ENCODE data around the gene TMTC2. TPM values are rescaled to one million over a fixed set of nuclear protein-coding genes. Genes with fewer than 3 reads are reported as not detected.

The TMTC2 gene
- total and polyA plus RNA-seq, 10 of the 15 experiments (the other 5 are each of a cell fraction or from before 2014, with no cell fraction given): 0.14 to 9.7 (median 1.2) TPM

DNA sequence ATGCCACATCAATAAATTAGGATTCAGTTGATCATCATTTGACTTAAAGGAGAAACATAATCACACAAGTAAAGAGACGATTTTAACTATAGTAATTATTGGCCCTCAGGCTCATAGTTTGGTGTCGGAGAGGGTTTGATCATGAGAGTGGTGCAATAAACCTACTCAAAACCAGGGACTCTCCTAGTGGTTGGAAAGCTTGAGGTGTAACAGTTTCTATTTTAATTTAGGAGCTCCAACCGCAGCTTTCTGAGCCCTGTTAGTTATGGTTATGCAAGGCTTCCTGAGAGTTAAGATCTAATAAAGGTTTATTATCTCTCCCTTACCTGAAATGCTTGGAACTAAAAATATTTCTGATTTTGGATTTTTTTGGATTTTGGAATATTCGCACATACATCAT is 36.4 kb downstream of the TMTC2 start:
- Histone ChIP-seq H3K4me2 (ENCODE audit: control insufficient read depth, insufficient read depth) (no peak overlapping the region), H3K27me3 (replicated peaks in 1 of 2; ENCODE audit: control insufficient read depth in 2 of 2, insufficient read depth in 2 of 2, low read length in 1 of 2) (no peaks in the 10 kb centered on the region), H3K4me3 (no peak overlapping the region), H3K9me3 (replicated peaks; ENCODE audit: control insufficient read depth, insufficient read depth, low read length) (no peaks in the 10 kb centered on the region; the same call in 2 of the 3 replicates), H3K9ac (ENCODE audit: control insufficient read depth, insufficient read depth, low read length) (no peak overlapping the region), H4K20me1 (ENCODE audit: control insufficient read depth, insufficient read depth) (no peaks in the 10 kb centered on the region), H3K79me2 (ENCODE audit: control insufficient read depth, insufficient read depth, low read length) (no peaks in the 10 kb centered on the region), H2AFZ (ENCODE audit: control insufficient read depth, low read depth, low read length) (no peak overlapping the region), H3K27ac (ENCODE audit: control insufficient read depth, insufficient read depth) (no peak overlapping the region), H3K4me1 (ENCODE audit: control insufficient read depth, insufficient read depth, low read length) (no peaks in the 10 kb centered on the region), H3K36me3 (ENCODE audit: control insufficient read depth in 2 of 2, insufficient read depth in 2 of 2, low read length in 1 of 2) (no peaks in the 10 kb centered on the region)
- FAIRE-seq: no peak
- TF ChIP-seq, protein P1, sequence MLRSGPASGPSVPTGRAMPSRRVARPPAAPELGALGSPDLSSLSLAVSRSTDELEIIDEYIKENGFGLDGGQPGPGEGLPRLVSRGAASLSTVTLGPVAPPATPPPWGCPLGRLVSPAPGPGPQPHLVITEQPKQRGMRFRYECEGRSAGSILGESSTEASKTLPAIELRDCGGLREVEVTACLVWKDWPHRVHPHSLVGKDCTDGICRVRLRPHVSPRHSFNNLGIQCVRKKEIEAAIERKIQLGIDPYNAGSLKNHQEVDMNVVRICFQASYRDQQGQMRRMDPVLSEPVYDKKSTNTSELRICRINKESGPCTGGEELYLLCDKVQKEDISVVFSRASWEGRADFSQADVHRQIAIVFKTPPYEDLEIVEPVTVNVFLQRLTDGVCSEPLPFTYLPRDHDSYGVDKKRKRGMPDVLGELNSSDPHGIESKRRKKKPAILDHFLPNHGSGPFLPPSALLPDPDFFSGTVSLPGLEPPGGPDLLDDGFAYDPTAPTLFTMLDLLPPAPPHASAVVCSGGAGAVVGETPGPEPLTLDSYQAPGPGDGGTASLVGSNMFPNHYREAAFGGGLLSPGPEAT (IDR thresholded peaks at IDR 0.05; ENCODE audit: low read depth): peak; percentile 34; the same call in 1 of the 2 replicates
- TF ChIP-seq RCOR1 (conservative IDR thresholded peaks at IDR 0.05; ENCODE audit: low read depth, low read length) (no peak), MEF2A (IDR thresholded peaks at IDR 0.05; ENCODE audit: insufficient read depth, low read depth, low read length) (peak; percentile 56; the same call in 1 of the 2 replicates), RUNX3 (IDR thresholded peaks at IDR 0.05; ENCODE audit: low read length) (peak; percentile 80)
- in situ Hi-C loops (cut with MboI) (no loop called here), intact Hi-C loops (cut with micrococcal nuclease; ENCODE audit: unreplicated experiment) (no loop called here)
- no TSS peak for BruUV-seq (replicated peaks)
- ChIA-PET CTCF (interaction anchor here (0.9 to 1.3 kb wide), 3 partner anchors 10 to 195 kb away, joined by 3 to 5 read pairs (median 3); no protein-coding TSS in a partner anchor), POLR2A (no interaction called here), RAD21 (ENCODE audit: unreplicated experiment) (interaction anchor here (0.6 to 1.3 kb wide), 4 partner anchors 30 to 199 kb away, joined by 3 to 5 read pairs (median 4); partner anchors contain the start of gene TMTC2), SMC1A (ENCODE audit: uncharacterized antibody, unreplicated experiment) (interaction anchor here (1.0 kb wide), 1 partner anchor 25 kb away, joined by 4 read pairs; no protein-coding TSS in a partner anchor)
- WGBS (ENCODE audit: insufficient coverage, insufficient replicate concordance, low lambda C conversion rate, missing lambda C conversion rate): 56% methylated on average over 4 of the region's 4 CpGs
- peak; percentile 9 for DNase-seq (ENCODE audit: low read depth, low spot score)
- peak; percentile 40; the same call in 2 of the 3 replicates for ATAC-seq

- SMC1A ChIA-PET (ENCODE audit: uncharacterized antibody, unreplicated experiment): interaction anchor here (1.0 kb wide), 1 partner anchor 26 kb away, joined by 4 read pairs; no protein-coding TSS in a partner anchor
- in situ Hi-C loops (cut with MboI): no loop called here
Observed at GRCh38 chr12:82723891-82724290, 37.2 kb downstream of the TMTC2 start.

More at GRCh38 chr12:82723891-82724290, 37.2 kb downstream of the TMTC2 start:
- ChIA-PET POLR2A (no interaction called here), RAD21 (ENCODE audit: unreplicated experiment) (interaction anchor here (1.3 kb wide), 1 partner anchor 31 kb away, joined by 5 read pairs; no protein-coding TSS in a partner anchor), CTCF (interaction anchor here (1.3 kb wide), 1 partner anchor 196 kb away, joined by 3 read pairs; no protein-coding TSS in a partner anchor)
- BruUV-seq (replicated peaks): no TSS peak
- H3K4me1 ChIP-seq (ENCODE audit: control insufficient read depth, insufficient read depth, low read length): no peaks in the 10 kb centered on the region
- H4K20me1 ChIP-seq (ENCODE audit: control insufficient read depth, insufficient read depth): no peaks in the 10 kb centered on the region
- FAIRE-seq (no peak), ATAC-seq (no peak), DNase-seq (ENCODE audit: low read depth, low spot score) (no peak)
- no peak overlapping the region for H3K27ac ChIP-seq (ENCODE audit: control insufficient read depth, insufficient read depth)
- H3K36me3 ChIP-seq (ENCODE audit: control insufficient read depth in 2 of 2, insufficient read depth in 2 of 2, low read length in 1 of 2): no peaks in the 10 kb centered on the region
- no peak overlapping the region for H3K9ac ChIP-seq (ENCODE audit: control insufficient read depth, insufficient read depth, low read length)
- TF ChIP-seq HDAC6 (IDR thresholded peaks at IDR 0.05; ENCODE audit: unreplicated experiment): no peak
- no peaks in the 10 kb centered on the region for H3K27me3 ChIP-seq (replicated peaks in 1 of 2; ENCODE audit: control insufficient read depth in 2 of 2, insufficient read depth in 2 of 2, low read length in 1 of 2)
- no peaks in the 10 kb centered on the region for H3K79me2 ChIP-seq (ENCODE audit: control insufficient read depth, insufficient read depth, low read length)
- WGBS (ENCODE audit: insufficient coverage, insufficient replicate concordance, low lambda C conversion rate, missing lambda C conversion rate): 75% methylated on average over 2 of the region's 2 CpGs
- no peaks in the 10 kb centered on the region; the same call in 2 of the 3 replicates for H3K9me3 ChIP-seq (replicated peaks; ENCODE audit: control insufficient read depth, insufficient read depth, low read length)
- intact Hi-C loops (cut with micrococcal nuclease; ENCODE audit: unreplicated experiment): no loop called here
- no peak overlapping the region for H3K4me2 ChIP-seq (ENCODE audit: control insufficient read depth, insufficient read depth)
- H2AFZ ChIP-seq (ENCODE audit: control insufficient read depth, low read depth, low read length): no peak overlapping the region
- no peak overlapping the region for H3K4me3 ChIP-seq

Data from GM12878 (cell line).